WERI-Rb-1 (cell line): ENCODE measurements around the gene WARS2.

Experiments
- DNase-seq: peaks from one replicate; pipeline ENCODE4 v3.0.0-alpha.2; 2020
- H3K27ac ChIP-seq: fragments of 250-450 bp; sonication (Bioruptor Pico); 2 replicates; pipeline ENCODE4 v1.5.1; 2020; ENCODE audit warnings: mild to moderate bottlenecking, moderate library complexity
- H3K27me3 ChIP-seq: fragments of 250-450 bp; sonication (Bioruptor Pico); 2 replicates; pipeline ENCODE4 v1.5.1; 2021; ENCODE audit warnings: mild to moderate bottlenecking, low read depth, moderate library complexity; ENCODE audit not compliant: insufficient read depth, severe bottlenecking
- H3K36me3 ChIP-seq: fragments of 250-450 bp; sonication (Bioruptor Pico); 2 replicates; pipeline ENCODE4 v1.5.1; 2020; ENCODE audit warnings: mild to moderate bottlenecking, moderate library complexity
- H3K4me3 ChIP-seq: 2 replicates; pipeline ENCODE4 v1.5.1; 2011; ENCODE audit warnings: low read depth, mild to moderate bottlenecking, control low read depth, low read length
- H3K9me3 ChIP-seq: fragments of 250-450 bp; sonication (Bioruptor Pico); 2 replicates; pipeline ENCODE4 v1.5.1; 2021; ENCODE audit warnings: mild to moderate bottlenecking, moderate library complexity; ENCODE audit not compliant: severe bottlenecking
- CTCF ChIP-seq: IDR thresholded peaks from 2 replicates; pipeline ENCODE4 v1.5.1; 2011; ENCODE audit warnings: low read depth, mild to moderate bottlenecking, control low read depth, inconsistent platforms, low read length

WARS2 gene

GRCh38 chr1:118986555-118987467 is 153.6 kb downstream of the WARS2 start:
- TF ChIP-seq CTCF, result no peak
- Histone ChIP-seq H3K9me3 (no peaks in the 10 kb centered on the region), H3K4me3 (peak overlapping the region; percentile 40), H3K27me3 (peaks cover 4% of the 10 kb centered on the region), H3K36me3 (no peaks in the 10 kb centered on the region), H3K27ac (no peak overlapping the region)
- no peak for DNase-seq

GRCh38 chr1:118985640-118986554 is 154.6 kb downstream of the WARS2 start:
- H3K4me3 ChIP-seq, result no peak overlapping the region
- DNase-seq, result no peak
- no peaks in the 10 kb centered on the region for H3K36me3 ChIP-seq
- no peaks in the 10 kb centered on the region for H3K9me3 ChIP-seq
- no peak for TF ChIP-seq CTCF
- peaks cover 4% of the 10 kb centered on the region for H3K27me3 ChIP-seq
- H3K27ac ChIP-seq, result no peak overlapping the region

- H3K9me3 ChIP-seq, result no peaks in the 10 kb centered on the region
- H3K4me3 ChIP-seq, result no peak overlapping the region
- peaks cover 4% of the 10 kb centered on the region for H3K27me3 ChIP-seq
- no peaks in the 10 kb centered on the region for H3K36me3 ChIP-seq
- no peak overlapping the region for H3K27ac ChIP-seq
- no peak for TF ChIP-seq CTCF
- no peak for DNase-seq
Observed at GRCh38 chr1:118984722-118985639, 155.5 kb downstream of the WARS2 start.

- Histone ChIP-seq H3K27ac (no peak overlapping the region), H3K9me3 (no peaks in the 10 kb centered on the region), H3K27me3 (peaks cover 4% of the 10 kb centered on the region), H3K4me3 (no peak overlapping the region), H3K36me3 (no peaks in the 10 kb centered on the region)
- no peak for TF ChIP-seq CTCF
- no peak for DNase-seq
Observed at GRCh38 chr1:118984086-118984721, 156.2 kb downstream of the WARS2 start.

- Histone ChIP-seq H3K9me3 (no peaks in the 10 kb centered on the region), H3K4me3 (no peak overlapping the region), H3K27ac (no peak overlapping the region), H3K36me3 (no peaks in the 10 kb centered on the region), H3K27me3 (peaks cover 4% of the 10 kb centered on the region)
- DNase-seq, result no peak
- TF ChIP-seq CTCF, result no peak
Observed at GRCh38 chr1:118983558-118984041, 156.9 kb downstream of the WARS2 start.
